GM18867 (cell line): ENCODE measurements around the gene SLC25A45.

Experiments used
- ATAC-seq: cut with Tn5 transposase; IDR thresholded peaks from one replicate; pipeline ENCODE4 v1.9.1; 2021; ENCODE audit warnings: mild to moderate bottlenecking, moderate library complexity; ENCODE audit not compliant: unreplicated experiment

SLC25A45 gene

GRCh38 chr11:65404638-65405339, 22.3 kb upstream of the SLC25A45 start:
- ATAC-seq, result no peak

GRCh38 chr11:65404210-65404609, 21.8 kb upstream of the SLC25A45 start:
- no peak for ATAC-seq

- ATAC-seq, result no peak
These were observed 21.2 kb upstream of the SLC25A45 start for GRCh38 chr11:65403607-65404121.

GRCh38 chr11:65402790-65403189, 20.3 kb upstream of the SLC25A45 start:
- ATAC-seq, result no peak

- ATAC-seq, result no peak
These were observed 19.4 kb upstream of the SLC25A45 start for GRCh38 chr11:65401803-65402248.

- ATAC-seq, result no peak
These were observed 18.8 kb upstream of the SLC25A45 start for GRCh38 chr11:65401073-65401802.

- ATAC-seq, result no peak
These were observed 18.0 kb upstream of the SLC25A45 start for GRCh38 chr11:65400307-65401072.

GRCh38 chr11:65399845-65400244, 17.4 kb upstream of the SLC25A45 start:
- no peak for ATAC-seq

GRCh38 chr11:65399249-65399648, 16.8 kb upstream of the SLC25A45 start:
- ATAC-seq, result no peak

GRCh38 chr11:65398362-65398910, 16.0 kb upstream of the SLC25A45 start:
- ATAC-seq, result no peak

GRCh38 chr11:65396769-65397745, 14.6 kb upstream of the SLC25A45 start:
- ATAC-seq, result no peak

- ATAC-seq, result no peak
These were observed 13.6 kb upstream of the SLC25A45 start for GRCh38 chr11:65395961-65396530.

GRCh38 chr11:65394125-65394536, 11.7 kb upstream of the SLC25A45 start:
- ATAC-seq, result no peak

- no peak for ATAC-seq
These were observed 11.2 kb upstream of the SLC25A45 start for GRCh38 chr11:65393513-65394079.

- no peak for ATAC-seq
These were observed 10.5 kb upstream of the SLC25A45 start for GRCh38 chr11:65392899-65393298.

GRCh38 chr11:65392186-65392829, 9.9 kb upstream of the SLC25A45 start:
- no peak for ATAC-seq

GRCh38 chr11:65390996-65391395, 8.6 kb upstream of the SLC25A45 start:
- ATAC-seq, result no peak

GRCh38 chr11:65390099-65390941, 7.9 kb upstream of the SLC25A45 start:
- ATAC-seq, result no peak
